ENCODE measurements around the gene FAM222B. TPM values are rescaled to one million over a fixed set of nuclear protein-coding genes. Genes with fewer than 3 reads are reported as not detected.

FAM222B gene
- total and polyA plus RNA-seq, 9 of the 15 experiments (the other 6 are each of a cell fraction or from before 2014, with no cell fraction given) = 4.0 to 34.6 (median 7.5) TPM

- TF ChIP-seq CUX1 (CRISPR knock-in tag; IDR thresholded peaks at IDR 0.05) (no peak), MGA (IDR thresholded peaks at IDR 0.05) (peak; percentile 99), ZNF639 (CRISPR knock-in tag; conservative IDR thresholded peaks at IDR 0.05 in 1 of 2, IDR thresholded peaks at IDR 0.05 in 1 of 2) (no peak), THRA (IDR thresholded peaks at IDR 0.05) (no peak)
Observed at GRCh38 chr17:28710861-28711722, 131.5 kb downstream of the FAM222B start (continued).

All from K562 (cell line).